Stimulated activated naive CD8-positive, alpha-beta T cell treated with anti-CD3 and anti-CD28 coated beads, Interleukin-15, Interleukin-2, amounts not matched to agents 100 ng/mL and 50 ng/mL, for 24 hours (primary cell): Measurements from ENCODE around the gene NFKBIZ.

Experiments used
- H3K27ac Mint-ChIP-seq: one replicate; pipeline ENCODE4 v1.8.0; 2021; ENCODE audit warnings: mild to moderate bottlenecking, mixed read lengths
- H3K27me3 Mint-ChIP-seq: one replicate; pipeline ENCODE4 v1.8.0; 2021; ENCODE audit warnings: mixed read lengths
- H3K36me3 Mint-ChIP-seq: one replicate; pipeline ENCODE4 v1.8.0; 2021; ENCODE audit warnings: low read depth, mixed read lengths
- H3K4me1 Mint-ChIP-seq: one replicate; pipeline ENCODE4 v1.8.0; 2021; ENCODE audit warnings: low read depth, mixed read lengths
- H3K4me3 Mint-ChIP-seq: one replicate; pipeline ENCODE4 v1.8.0; 2021; ENCODE audit warnings: mild to moderate bottlenecking, mixed read lengths
- H3K9me3 Mint-ChIP-seq: one replicate; pipeline ENCODE4 v1.8.0; 2021; ENCODE audit warnings: mixed read lengths

The NFKBIZ gene

GRCh38 chr3:101848754-101849713 lies at the start of gene NFKBIZ:
TSS of gene NFKBIZ (plus strand) at chr3:101849514. CDS start at chr3:101849629, 115 bp downstream.
- H3K27ac Mint-ChIP-seq, result peak within 1 kb of the TSS; percentile 94
- H3K36me3 Mint-ChIP-seq, result peaks cover 54% of the 10 kb centered on the region
- H3K9me3 Mint-ChIP-seq, result no peaks in the 10 kb centered on the region
- H3K4me3 Mint-ChIP-seq, result peak within 1 kb of the TSS; percentile 95
- H3K4me1 Mint-ChIP-seq, result peaks cover 40% of the 10 kb centered on the region
- no peaks in the 10 kb centered on the region for H3K27me3 Mint-ChIP-seq

- Mint-ChIP-seq H3K4me3 (no peak overlapping the region), H3K27ac (no peak overlapping the region), H3K9me3 (no peaks in the 10 kb centered on the region), H3K4me1 (peaks cover 27% of the 10 kb centered on the region), H3K27me3 (no peaks in the 10 kb centered on the region), H3K36me3 (peaks cover 52% of the 10 kb centered on the region)
These were observed 48.1 kb upstream of the NFKBIZ start for GRCh38 chr3:101801174-101801573.

GRCh38 chr3:101802179-101802578 lies 47.1 kb upstream of the NFKBIZ start:
- H3K9me3 Mint-ChIP-seq, result no peaks in the 10 kb centered on the region
- no peak overlapping the region for H3K4me3 Mint-ChIP-seq
- peaks cover 43% of the 10 kb centered on the region for H3K36me3 Mint-ChIP-seq
- peaks cover 20% of the 10 kb centered on the region for H3K4me1 Mint-ChIP-seq
- no peaks in the 10 kb centered on the region for H3K27me3 Mint-ChIP-seq
- H3K27ac Mint-ChIP-seq, result peak overlapping the region; percentile 26

- Mint-ChIP-seq H3K9me3 (no peaks in the 10 kb centered on the region), H3K4me1 (peaks cover 27% of the 10 kb centered on the region), H3K27ac (no peak overlapping the region), H3K4me3 (no peak overlapping the region), H3K27me3 (no peaks in the 10 kb centered on the region), H3K36me3 (peaks cover 39% of the 10 kb centered on the region)
These were observed 46.0 kb upstream of the NFKBIZ start for GRCh38 chr3:101803173-101803782.

GRCh38 chr3:101803939-101804338 lies 45.4 kb upstream of the NFKBIZ start:
- no peaks in the 10 kb centered on the region for H3K27me3 Mint-ChIP-seq
- peaks cover 30% of the 10 kb centered on the region for H3K4me1 Mint-ChIP-seq
- no peaks in the 10 kb centered on the region for H3K9me3 Mint-ChIP-seq
- peaks cover 39% of the 10 kb centered on the region for H3K36me3 Mint-ChIP-seq
- no peak overlapping the region for H3K4me3 Mint-ChIP-seq
- no peak overlapping the region for H3K27ac Mint-ChIP-seq

- Mint-ChIP-seq H3K36me3 (peaks cover 32% of the 10 kb centered on the region), H3K9me3 (no peaks in the 10 kb centered on the region), H3K27me3 (no peaks in the 10 kb centered on the region), H3K4me3 (no peak overlapping the region), H3K4me1 (peaks cover 43% of the 10 kb centered on the region), H3K27ac (no peak overlapping the region)
These were observed 42.8 kb upstream of the NFKBIZ start for GRCh38 chr3:101806491-101806890.

- H3K27me3 Mint-ChIP-seq, result no peaks in the 10 kb centered on the region
- H3K27ac Mint-ChIP-seq, result no peak overlapping the region
- no peak overlapping the region for H3K4me3 Mint-ChIP-seq
- no peaks in the 10 kb centered on the region for H3K9me3 Mint-ChIP-seq
- peaks cover 29% of the 10 kb centered on the region for H3K36me3 Mint-ChIP-seq
- peaks cover 46% of the 10 kb centered on the region for H3K4me1 Mint-ChIP-seq
These were observed 41.4 kb upstream of the NFKBIZ start for GRCh38 chr3:101807888-101808287.

- no peak overlapping the region for H3K4me3 Mint-ChIP-seq
- H3K36me3 Mint-ChIP-seq, result peaks cover 16% of the 10 kb centered on the region
- no peaks in the 10 kb centered on the region for H3K27me3 Mint-ChIP-seq
- H3K9me3 Mint-ChIP-seq, result no peaks in the 10 kb centered on the region
- H3K27ac Mint-ChIP-seq, result no peak overlapping the region
- H3K4me1 Mint-ChIP-seq, result peaks cover 46% of the 10 kb centered on the region
These were observed 39.9 kb upstream of the NFKBIZ start for GRCh38 chr3:101809178-101810021.

GRCh38 chr3:101810022-101810418 lies 39.3 kb upstream of the NFKBIZ start:
- Mint-ChIP-seq H3K36me3 (peaks cover 12% of the 10 kb centered on the region), H3K4me1 (peaks cover 52% of the 10 kb centered on the region)

GRCh38 chr3:101811875-101812274 lies 37.4 kb upstream of the NFKBIZ start:
- no peaks in the 10 kb centered on the region for H3K9me3 Mint-ChIP-seq
- no peak overlapping the region for H3K27ac Mint-ChIP-seq
- H3K36me3 Mint-ChIP-seq, result peaks cover 22% of the 10 kb centered on the region
- no peaks in the 10 kb centered on the region for H3K27me3 Mint-ChIP-seq
- peaks cover 66% of the 10 kb centered on the region for H3K4me1 Mint-ChIP-seq
- H3K4me3 Mint-ChIP-seq, result no peak overlapping the region

More at GRCh38 chr3:101810022-101810418, 39.3 kb upstream of the NFKBIZ start:
- H3K27me3 Mint-ChIP-seq, result no peaks in the 10 kb centered on the region
- no peaks in the 10 kb centered on the region for H3K9me3 Mint-ChIP-seq
- H3K27ac Mint-ChIP-seq, result peak overlapping the region; percentile 12
- no peak overlapping the region for H3K4me3 Mint-ChIP-seq

GRCh38 chr3:101812895-101813294 lies 36.4 kb upstream of the NFKBIZ start:
- no peaks in the 10 kb centered on the region for H3K27me3 Mint-ChIP-seq
- peaks cover 31% of the 10 kb centered on the region for H3K36me3 Mint-ChIP-seq
- no peak overlapping the region for H3K27ac Mint-ChIP-seq
- H3K4me1 Mint-ChIP-seq, result peaks cover 73% of the 10 kb centered on the region
- H3K9me3 Mint-ChIP-seq, result no peaks in the 10 kb centered on the region
- H3K4me3 Mint-ChIP-seq, result no peak overlapping the region

- no peaks in the 10 kb centered on the region for H3K27me3 Mint-ChIP-seq
These were observed 35.4 kb upstream of the NFKBIZ start for GRCh38 chr3:101813817-101814440.

GRCh38 chr3:101814835-101815234 lies 34.5 kb upstream of the NFKBIZ start:
- H3K27me3 Mint-ChIP-seq, result no peaks in the 10 kb centered on the region

More at GRCh38 chr3:101813817-101814440, 35.4 kb upstream of the NFKBIZ start:
- Mint-ChIP-seq H3K4me3 (no peak overlapping the region), H3K4me1 (peaks cover 74% of the 10 kb centered on the region), H3K27ac (no peak overlapping the region), H3K9me3 (no peaks in the 10 kb centered on the region), H3K36me3 (peaks cover 34% of the 10 kb centered on the region)

More at GRCh38 chr3:101814835-101815234, 34.5 kb upstream of the NFKBIZ start:
- Mint-ChIP-seq H3K9me3 (no peaks in the 10 kb centered on the region), H3K36me3 (peaks cover 40% of the 10 kb centered on the region), H3K4me3 (no peak overlapping the region), H3K27ac (peak overlapping the region; percentile 62), H3K4me1 (peaks cover 74% of the 10 kb centered on the region)
